ENCODE measurements around the gene BCORL1. TPM values are rescaled to one million over a fixed set of nuclear protein-coding genes. Genes with fewer than 3 reads are reported as not detected.

Gene BCORL1
- total RNA-seq, 1 donor from 2014 or later: 6.6 TPM

- peak; percentile 85 for DNase-seq
Observed at GRCh38 chrX:130060122-130061069, 78.0 kb downstream of the BCORL1 start.

- no peak for DNase-seq
Observed at GRCh38 chrX:130066975-130067615, 84.7 kb downstream of the BCORL1 start.

GRCh38 chrX:130071611-130072344, 89.3 kb downstream of the BCORL1 start:
- DNase-seq: no peak

GRCh38 chrX:130072345-130072740, 89.9 kb downstream of the BCORL1 start:
- no peak for DNase-seq

- no peak for DNase-seq
Observed at GRCh38 chrX:130075777-130076176, 93.3 kb downstream of the BCORL1 start.

GRCh38 chrX:130079824-130080406, 97.5 kb downstream of the BCORL1 start:
- peak; percentile 85 for DNase-seq

- no peak for DNase-seq
Observed at GRCh38 chrX:130080791-130081367, 98.4 kb downstream of the BCORL1 start.

- no peak for DNase-seq
Observed at GRCh38 chrX:130081421-130082045, 99.1 kb downstream of the BCORL1 start.

GRCh38 chrX:130082244-130083106, 100.0 kb downstream of the BCORL1 start:
- peak; percentile 42 for DNase-seq

- no peak for DNase-seq
Observed at GRCh38 chrX:130083107-130083490, 100.7 kb downstream of the BCORL1 start.

GRCh38 chrX:130083656-130084382, 101.4 kb downstream of the BCORL1 start:
- DNase-seq: no peak

- DNase-seq: no peak
Observed at GRCh38 chrX:130084631-130085237, 102.3 kb downstream of the BCORL1 start.

- DNase-seq: peak; percentile 20
Observed at GRCh38 chrX:130085551-130086446, 103.4 kb downstream of the BCORL1 start.

GRCh38 chrX:130086447-130087206, 104.2 kb downstream of the BCORL1 start:
- DNase-seq: no peak

- DNase-seq: no peak
Observed at GRCh38 chrX:130090364-130090763, 107.9 kb downstream of the BCORL1 start.

GRCh38 chrX:130091980-130092522, 109.6 kb downstream of the BCORL1 start:
- no peak for DNase-seq

GRCh38 chrX:130093271-130093670, 110.8 kb downstream of the BCORL1 start:
- DNase-seq: no peak

Measured in tongue (tissue), 2 donors.